DOHH2 (cell line): ENCODE data around the gene USP27X.

ENCODE experiments used
- H3F3A ChIP-seq: fragments of 200-600 bp; sonication (generic), shearing (Covaris generic); 2 replicates; pipeline ENCODE4 v1.6.0; 2016; ENCODE audit warnings: antibody characterized with exemption, mild to moderate bottlenecking; ENCODE audit not compliant: control insufficient read depth, insufficient read depth
- H3K27ac ChIP-seq: fragments of 200-600 bp; sonication (generic); 2 replicates; pipeline ENCODE4 v1.5.1; 2014; ENCODE audit warnings: low read depth, mild to moderate bottlenecking, low read length, moderate library complexity
- H3K27me3 ChIP-seq: fragments of 200-600 bp; sonication (generic); 2 replicates; pipeline ENCODE4 v1.6.1; 2014; ENCODE audit warnings: mild to moderate bottlenecking, low read length, mixed read lengths; ENCODE audit not compliant: control insufficient read depth
- H3K36me3 ChIP-seq: fragments of 200-600 bp; sonication (generic); 2 replicates; pipeline ENCODE4 v1.6.1; 2014; ENCODE audit warnings: mild to moderate bottlenecking, low read length, moderate library complexity, mixed read lengths; ENCODE audit not compliant: control insufficient read depth
- H3K4me1 ChIP-seq: fragments of 200-600 bp; sonication (generic); 2 replicates; pipeline ENCODE4 v1.6.1; 2014; ENCODE audit warnings: mild to moderate bottlenecking, low read length, mixed read lengths; ENCODE audit not compliant: control insufficient read depth
- H3K4me2 ChIP-seq: fragments of 200-600 bp; sonication (generic); 2 replicates; pipeline ENCODE4 v1.6.0; 2014; ENCODE audit warnings: mild to moderate bottlenecking, low read length, moderate library complexity
- H3K4me3 ChIP-seq: fragments of 200-600 bp; sonication (generic); 2 replicates; pipeline ENCODE4 v1.5.1; 2014; ENCODE audit warnings: mild to moderate bottlenecking, low read length, mixed read lengths
- H3K79me2 ChIP-seq: fragments of 200-600 bp; sonication (generic); 2 replicates; pipeline ENCODE4 v1.6.1; 2014; ENCODE audit warnings: mild to moderate bottlenecking, low read length, mixed read lengths; ENCODE audit not compliant: control insufficient read depth
- H3K9me2 ChIP-seq: fragments of 200-600 bp; sonication (generic); replicated peaks from 2 replicates; pipeline ENCODE4 v1.6.1; 2014; ENCODE audit warnings: mild to moderate bottlenecking, low read length, mixed read lengths; ENCODE audit not compliant: control insufficient read depth
- H3K9me3 ChIP-seq: fragments of 200-600 bp; sonication (generic); 2 replicates; pipeline ENCODE4 v1.6.1; 2014; ENCODE audit warnings: antibody characterized with exemption, low read length, mixed read lengths; ENCODE audit not compliant: control insufficient read depth, insufficient read depth
- H4K20me1 ChIP-seq: fragments of 200-600 bp; sonication (generic); 2 replicates; pipeline ENCODE4 v1.6.0; 2014; ENCODE audit warnings: low read depth, mild to moderate bottlenecking, antibody characterized with exemption, low read length, moderate library complexity; ENCODE audit not compliant: control insufficient read depth, insufficient read depth
- EZH2phosphoT487 ChIP-seq: fragments of 200-600 bp; sonication (generic); IDR thresholded peaks from 2 replicates; pipeline ENCODE4 v1.6.1; 2017; ENCODE audit warnings: borderline replicate concordance, mild to moderate bottlenecking, antibody characterized with exemption, low read length, moderate library complexity, mixed read lengths
- TF ChIP-seq, protein P1 (sequence below): fragments of 200-600 bp; sonication (generic); IDR thresholded peaks from one replicate; pipeline ENCODE4 v1.5.1; 2014; ENCODE audit warnings: antibody characterized with exemption, mild to moderate bottlenecking, low read depth, low read length; ENCODE audit not compliant: poor library complexity, severe bottlenecking

The USP27X gene

DNA sequence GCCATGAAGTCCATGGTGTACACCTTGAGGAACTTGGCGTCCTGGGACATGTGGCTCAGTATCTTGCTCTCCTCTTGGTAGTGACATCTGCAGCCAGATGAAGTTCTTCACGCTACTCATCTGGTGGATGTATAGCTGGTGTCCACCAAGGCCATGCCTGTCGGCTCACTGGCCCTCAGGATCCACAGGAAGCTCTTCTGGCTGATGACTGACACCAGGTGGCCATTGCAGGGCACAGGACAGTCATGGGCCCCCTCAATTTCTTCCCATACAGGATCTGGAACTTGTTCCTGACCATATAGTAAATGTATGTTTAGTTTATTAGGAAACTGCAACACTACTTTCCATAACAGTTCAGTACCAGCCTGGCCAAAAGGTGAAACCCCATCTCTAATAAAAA, 32.8 kb downstream of the USP27X start:
- H3K9me3 ChIP-seq = no peaks in the 10 kb centered on the region
- no peaks in the 10 kb centered on the region for H3K9me2 ChIP-seq
- no peak overlapping the region for H3K27ac ChIP-seq
- no peak for TF ChIP-seq EZH2phosphoT487
- TF ChIP-seq, protein P1, sequence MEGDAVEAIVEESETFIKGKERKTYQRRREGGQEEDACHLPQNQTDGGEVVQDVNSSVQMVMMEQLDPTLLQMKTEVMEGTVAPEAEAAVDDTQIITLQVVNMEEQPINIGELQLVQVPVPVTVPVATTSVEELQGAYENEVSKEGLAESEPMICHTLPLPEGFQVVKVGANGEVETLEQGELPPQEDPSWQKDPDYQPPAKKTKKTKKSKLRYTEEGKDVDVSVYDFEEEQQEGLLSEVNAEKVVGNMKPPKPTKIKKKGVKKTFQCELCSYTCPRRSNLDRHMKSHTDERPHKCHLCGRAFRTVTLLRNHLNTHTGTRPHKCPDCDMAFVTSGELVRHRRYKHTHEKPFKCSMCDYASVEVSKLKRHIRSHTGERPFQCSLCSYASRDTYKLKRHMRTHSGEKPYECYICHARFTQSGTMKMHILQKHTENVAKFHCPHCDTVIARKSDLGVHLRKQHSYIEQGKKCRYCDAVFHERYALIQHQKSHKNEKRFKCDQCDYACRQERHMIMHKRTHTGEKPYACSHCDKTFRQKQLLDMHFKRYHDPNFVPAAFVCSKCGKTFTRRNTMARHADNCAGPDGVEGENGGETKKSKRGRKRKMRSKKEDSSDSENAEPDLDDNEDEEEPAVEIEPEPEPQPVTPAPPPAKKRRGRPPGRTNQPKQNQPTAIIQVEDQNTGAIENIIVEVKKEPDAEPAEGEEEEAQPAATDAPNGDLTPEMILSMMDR = no peak
- no peaks in the 10 kb centered on the region for H3K27me3 ChIP-seq
- no peaks in the 10 kb centered on the region for H3F3A ChIP-seq
- no peaks in the 10 kb centered on the region for H4K20me1 ChIP-seq
- no peak overlapping the region for H3K4me3 ChIP-seq
- H3K4me1 ChIP-seq = no peaks in the 10 kb centered on the region
- H3K4me2 ChIP-seq = no peak overlapping the region
- no peaks in the 10 kb centered on the region for H3K36me3 ChIP-seq
- no peaks in the 10 kb centered on the region for H3K79me2 ChIP-seq

DNA sequence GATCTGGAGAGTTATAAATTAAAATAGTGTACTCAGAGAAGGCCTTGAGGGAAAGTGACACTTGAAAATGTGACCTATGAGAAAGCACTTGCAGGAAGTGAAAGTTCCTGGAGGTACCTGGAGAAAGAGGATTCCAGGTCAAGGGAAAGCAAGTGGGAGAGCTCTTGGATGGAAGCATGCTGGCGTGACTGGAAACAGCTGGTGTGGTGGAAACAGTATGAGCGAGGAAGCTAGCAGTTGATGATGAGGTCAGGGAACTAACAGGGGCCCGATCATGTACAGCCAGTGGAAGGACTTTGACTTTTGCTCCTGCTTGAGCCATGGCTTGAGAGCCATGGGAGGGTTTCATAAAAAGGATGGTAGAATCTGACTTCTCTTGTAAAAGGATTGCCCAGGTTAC, 33.6 kb downstream of the USP27X start:
- Histone ChIP-seq H3K4me1 (no peaks in the 10 kb centered on the region), H3F3A (no peaks in the 10 kb centered on the region), H3K9me3 (no peaks in the 10 kb centered on the region), H3K9me2 (no peaks in the 10 kb centered on the region), H3K4me2 (no peak overlapping the region), H3K27me3 (no peaks in the 10 kb centered on the region), H3K4me3 (no peak overlapping the region), H3K36me3 (no peaks in the 10 kb centered on the region), H3K27ac (no peak overlapping the region), H3K79me2 (no peaks in the 10 kb centered on the region), H4K20me1 (no peaks in the 10 kb centered on the region)
- TF ChIP-seq, protein P1 = no peak
- no peak for TF ChIP-seq EZH2phosphoT487

DNA sequence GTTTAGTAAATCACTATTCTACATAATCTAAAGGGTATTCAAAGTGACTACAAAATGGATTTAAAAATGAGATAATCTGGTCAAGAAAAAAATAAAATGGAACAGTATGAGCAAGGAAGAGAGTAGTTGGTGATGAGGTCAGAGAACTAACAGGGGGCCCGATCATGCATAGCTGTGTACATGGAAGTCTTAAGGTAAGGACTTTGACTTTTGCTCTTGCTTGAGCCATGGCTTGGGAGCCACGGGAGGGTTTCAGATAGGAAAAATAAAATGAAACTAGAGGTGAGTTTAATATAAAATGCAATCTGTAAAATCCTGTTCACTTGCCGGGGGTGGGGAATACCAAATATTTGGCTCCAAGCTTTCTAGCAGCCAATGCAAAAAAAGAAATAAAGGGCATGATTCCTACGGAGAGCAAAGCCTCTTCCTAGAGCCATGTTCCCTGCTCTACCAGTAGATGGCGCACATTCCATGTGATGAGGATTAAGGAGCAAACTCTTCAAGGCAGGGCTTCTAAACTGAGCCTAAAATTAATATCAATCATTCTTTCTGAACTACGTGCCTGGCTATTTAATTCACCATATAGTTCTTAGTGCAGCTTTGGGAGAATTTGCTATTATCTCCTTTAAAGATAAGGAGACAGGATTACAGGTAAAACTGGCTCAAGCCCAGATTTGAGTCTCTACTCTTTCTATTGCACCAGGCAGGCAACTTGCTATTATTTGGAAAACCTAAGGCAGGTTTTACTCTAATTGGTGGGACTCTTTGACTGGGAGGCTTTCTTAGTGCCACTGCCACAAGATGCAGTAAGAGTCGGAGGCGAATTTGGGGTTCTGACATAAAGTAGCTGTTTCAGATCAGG, 36.3 kb downstream of the USP27X start:
- H3K27ac ChIP-seq = no peak overlapping the region
- no peaks in the 10 kb centered on the region for H3K36me3 ChIP-seq
- H4K20me1 ChIP-seq = no peaks in the 10 kb centered on the region
- TF ChIP-seq, protein P1 = peak; percentile 58
- TF ChIP-seq EZH2phosphoT487 = no peak
- no peaks in the 10 kb centered on the region for H3K27me3 ChIP-seq
- no peaks in the 10 kb centered on the region for H3K4me1 ChIP-seq
- no peak overlapping the region for H3K4me3 ChIP-seq
- no peaks in the 10 kb centered on the region for H3F3A ChIP-seq
- no peaks in the 10 kb centered on the region for H3K9me2 ChIP-seq
- no peak overlapping the region for H3K4me2 ChIP-seq
- no peaks in the 10 kb centered on the region for H3K9me3 ChIP-seq
- H3K79me2 ChIP-seq = no peaks in the 10 kb centered on the region
